GM21786 (cell line): ENCODE data around the gene DUSP22.
"Not testable (repeated sequence)": the region's sequence is repeated elsewhere in the genome, so short reads cannot be mapped to it uniquely, and the experiment has no call there.

Experiments used
- ATAC-seq: cut with Tn5 transposase; IDR thresholded peaks from one replicate; pipeline ENCODE4 v1.9.1; 2021; ENCODE audit not compliant: unreplicated experiment

DUSP22 gene

GRCh38 chr6:362231-362923 is 70.1 kb downstream of the DUSP22 start:
- ATAC-seq: no peak

DNA sequence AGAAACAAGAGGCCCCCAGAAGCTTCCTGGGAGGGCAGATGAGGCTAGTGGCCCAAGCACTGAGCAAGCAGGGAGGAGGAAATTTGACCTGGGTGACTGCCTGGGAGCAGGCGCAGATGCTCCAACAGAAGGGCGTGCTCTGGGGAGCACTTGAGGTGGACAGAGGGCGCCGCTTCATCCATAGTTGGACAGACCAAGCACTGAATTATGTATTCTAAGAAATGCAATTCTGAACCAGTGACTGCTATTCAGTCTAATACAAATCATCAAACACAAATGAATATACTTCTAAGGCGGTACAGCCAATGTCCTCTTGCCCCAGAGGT is 70.6 kb downstream of the DUSP22 start:
- ATAC-seq: no peak

- no peak for ATAC-seq
Observed at GRCh38 chr6:363291-363690, 71.0 kb downstream of the DUSP22 start.

DNA sequence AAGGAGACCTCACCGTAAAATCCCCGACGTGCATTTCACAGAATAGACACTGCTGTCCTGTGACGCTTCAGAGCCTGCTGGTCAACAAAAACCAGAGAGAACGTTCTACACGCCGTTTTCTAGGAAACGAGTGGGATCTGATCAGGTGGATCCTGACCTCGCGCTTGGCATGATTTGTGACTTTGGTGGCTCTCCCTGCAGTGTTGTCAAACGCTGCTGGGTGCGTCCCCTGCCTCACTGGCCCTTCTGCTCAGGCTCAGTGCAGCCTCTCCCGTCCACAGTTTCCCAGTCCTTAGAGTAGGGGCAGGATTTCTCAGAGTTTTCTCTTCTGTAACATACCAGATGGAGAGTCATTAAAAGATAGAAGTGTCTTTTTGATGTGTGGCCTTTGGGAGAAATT is 71.6 kb downstream of the DUSP22 start:
- no peak for ATAC-seq

DNA sequence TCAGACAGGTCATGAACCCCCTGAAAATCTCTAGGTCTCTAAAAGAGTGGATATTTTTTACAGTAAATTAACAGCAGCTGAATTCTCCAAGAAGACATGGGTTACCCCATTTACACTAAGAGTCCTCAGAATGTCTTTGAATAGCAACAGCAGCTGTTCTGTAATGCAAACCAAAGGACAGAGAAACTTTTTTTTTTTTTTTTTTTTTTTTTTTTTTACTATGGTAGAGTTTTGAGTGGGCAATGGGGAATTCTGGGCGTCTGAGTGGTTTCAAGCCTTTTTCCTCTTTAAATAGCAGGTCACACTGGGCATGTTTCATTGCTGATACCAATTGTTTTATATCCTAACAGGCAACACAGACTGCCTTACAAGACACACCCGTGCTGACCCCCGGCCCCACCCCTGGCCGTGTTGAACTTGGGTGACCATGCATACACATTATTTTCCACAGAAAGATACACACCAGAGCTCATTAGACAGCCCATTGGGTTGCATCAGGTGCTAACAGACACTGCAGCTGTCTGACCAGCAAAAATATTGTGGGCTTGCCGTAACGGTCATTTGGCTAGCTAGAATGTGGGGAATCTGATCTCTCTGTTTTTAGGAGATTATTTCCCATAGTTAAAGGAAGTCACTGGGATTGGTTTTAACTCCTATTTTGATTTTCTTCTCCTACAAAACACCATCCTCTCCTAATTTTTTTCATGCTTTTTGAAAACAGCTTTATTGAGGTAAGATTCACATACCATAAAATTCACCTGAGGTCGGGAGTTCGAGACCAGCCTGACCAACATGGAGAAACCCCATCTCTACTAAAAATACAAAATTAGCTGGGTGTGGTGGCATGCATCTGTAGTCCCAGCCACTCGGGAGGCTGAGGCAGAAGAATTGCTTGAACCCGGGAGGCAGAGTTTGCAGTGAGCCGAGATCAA is 72.6 kb downstream of the DUSP22 start:
- ATAC-seq: peak; percentile 68

- no peak for ATAC-seq
Observed at GRCh38 chr6:365835-366234, 73.5 kb downstream of the DUSP22 start.

GRCh38 chr6:366389-367297 is 74.4 kb downstream of the DUSP22 start:
- ATAC-seq: no peak

DNA sequence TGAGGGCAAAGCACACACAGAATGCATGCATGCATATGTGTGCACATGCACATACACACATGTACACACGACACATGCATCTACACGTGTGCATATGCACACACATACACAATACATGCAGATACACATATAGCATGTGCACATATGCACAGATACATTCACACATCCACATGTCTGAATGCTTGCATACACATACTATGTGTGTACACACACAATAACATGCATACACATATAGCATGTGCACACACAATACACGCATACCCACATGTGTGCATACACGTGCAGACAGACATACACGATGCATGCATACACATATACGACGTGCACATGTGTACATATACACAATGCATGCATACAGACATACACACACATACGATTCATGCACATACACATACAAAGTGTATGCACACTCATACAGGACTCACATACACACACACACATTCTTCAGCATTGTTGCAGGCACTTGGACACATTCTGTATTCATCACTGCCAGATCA is 75.1 kb downstream of the DUSP22 start:
- no peak for ATAC-seq

- ATAC-seq: no peak
Observed at GRCh38 chr6:367891-368630, 75.8 kb downstream of the DUSP22 start.

DNA sequence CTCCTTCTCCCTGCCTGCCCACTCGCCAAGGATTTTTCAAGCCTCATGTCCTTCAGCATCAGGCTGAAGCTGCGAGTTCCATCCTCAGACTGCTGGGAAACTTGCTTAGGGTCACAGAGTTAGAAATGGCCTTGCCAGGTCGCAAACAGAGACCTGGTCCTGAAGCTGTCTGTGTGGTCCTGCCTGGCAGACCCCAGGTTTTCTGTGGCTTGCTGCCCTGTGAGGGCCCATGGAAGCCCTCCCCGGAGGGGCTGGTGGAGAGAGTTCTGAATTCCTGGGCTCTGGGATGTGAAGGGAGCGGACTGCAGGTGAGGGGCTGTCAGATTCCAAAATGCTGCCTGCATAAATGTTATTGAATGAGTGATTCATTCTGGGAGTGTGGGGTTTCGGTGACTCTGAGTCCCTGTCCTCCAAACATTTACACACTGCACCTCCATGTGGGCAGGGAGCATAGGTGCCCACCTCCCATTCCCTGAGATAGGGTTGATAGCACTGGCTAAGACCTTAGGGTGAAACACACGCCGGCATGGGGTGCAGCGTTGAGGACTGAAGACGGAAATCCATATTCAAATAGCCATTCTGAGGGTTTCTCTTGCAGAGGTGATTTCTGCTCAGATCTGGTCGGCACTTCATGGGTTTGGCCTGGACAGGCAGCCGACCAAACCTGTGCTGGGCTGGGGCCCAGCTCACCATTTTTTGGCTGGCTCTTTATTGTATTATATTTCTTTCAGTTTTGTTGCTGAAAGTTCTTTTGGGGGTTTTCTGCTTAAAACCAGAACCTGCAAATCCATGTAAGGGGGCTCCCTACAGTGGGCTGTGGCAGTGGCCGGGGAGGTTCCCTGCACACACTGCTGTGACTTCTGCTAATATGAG is 77.5 kb downstream of the DUSP22 start:
- no peak for ATAC-seq

- no peak for ATAC-seq
Observed at GRCh38 chr6:370555-370954, 78.3 kb downstream of the DUSP22 start.

GRCh38 chr6:371851-372250 is 79.6 kb downstream of the DUSP22 start:
- ATAC-seq: not testable (repeated sequence)

- no peak for ATAC-seq
Observed at GRCh38 chr6:372336-372911, 80.1 kb downstream of the DUSP22 start.

DNA sequence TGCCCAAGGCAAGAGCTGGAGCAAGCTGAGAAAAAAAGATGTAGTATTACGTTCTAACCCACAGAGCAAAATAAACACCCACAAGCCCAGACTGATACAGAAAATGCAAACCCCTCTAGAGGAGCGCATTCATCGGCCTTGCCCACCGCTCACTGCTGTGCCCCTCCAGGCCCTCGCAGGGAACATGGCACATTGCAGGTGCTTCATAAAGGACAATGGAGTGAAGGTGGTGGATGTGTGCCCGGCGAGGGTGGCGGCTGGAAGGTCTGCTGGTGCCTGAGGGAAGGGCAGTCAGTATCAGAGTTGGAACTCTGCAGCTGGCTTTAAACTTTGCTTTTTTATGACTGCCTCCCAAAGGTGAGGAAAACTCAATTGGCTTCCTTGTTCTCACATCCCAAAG is 80.7 kb downstream of the DUSP22 start:
- no peak for ATAC-seq

DNA sequence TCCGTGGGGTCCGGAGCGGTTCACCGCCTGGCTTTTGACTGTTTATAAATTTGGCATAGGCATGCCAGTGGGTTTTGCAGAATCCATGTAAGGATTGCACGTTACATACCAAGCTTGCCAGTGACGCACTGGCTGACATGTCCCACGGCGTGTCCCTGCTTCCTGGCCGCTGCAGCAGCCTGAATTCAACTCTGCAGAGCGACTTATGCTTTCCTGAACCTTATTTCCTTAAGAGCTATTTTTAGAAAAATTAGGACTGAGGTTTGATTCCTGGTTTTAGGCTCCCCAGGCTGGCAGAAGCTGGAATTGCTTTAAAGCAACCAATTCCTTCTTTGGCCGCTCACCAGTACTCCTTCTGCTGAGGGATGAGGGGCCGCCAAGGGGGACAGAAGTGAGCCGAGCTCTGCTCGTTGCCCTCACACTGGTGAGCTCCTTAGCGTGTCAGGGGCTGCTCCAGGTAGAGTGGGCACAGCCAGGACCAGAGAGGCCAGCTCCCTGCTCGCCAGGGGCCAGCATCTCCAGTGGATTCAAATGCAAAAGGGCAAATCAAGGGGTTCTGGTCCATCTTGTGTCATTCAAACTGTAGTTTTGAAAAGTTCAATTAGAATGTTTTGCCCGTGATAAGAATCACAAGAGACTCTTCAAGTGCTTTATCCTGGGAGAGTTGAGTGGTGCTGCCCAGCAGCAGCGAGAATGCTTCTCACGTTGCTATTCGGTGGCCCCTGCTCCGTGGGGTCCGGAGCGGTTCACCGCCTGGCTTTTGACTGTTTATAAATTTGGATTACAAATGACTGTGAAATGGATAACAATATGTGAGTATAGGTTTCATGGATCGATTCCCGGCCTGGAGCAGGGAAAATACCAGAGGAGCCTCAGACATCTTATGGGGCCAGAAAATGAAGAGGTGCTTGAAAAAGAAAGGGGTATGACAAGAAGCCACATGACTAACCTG is 81.8 kb downstream of the DUSP22 start:
- no peak for ATAC-seq

GRCh38 chr6:374956-375355 is 82.7 kb downstream of the DUSP22 start:
- ATAC-seq: no peak

DNA sequence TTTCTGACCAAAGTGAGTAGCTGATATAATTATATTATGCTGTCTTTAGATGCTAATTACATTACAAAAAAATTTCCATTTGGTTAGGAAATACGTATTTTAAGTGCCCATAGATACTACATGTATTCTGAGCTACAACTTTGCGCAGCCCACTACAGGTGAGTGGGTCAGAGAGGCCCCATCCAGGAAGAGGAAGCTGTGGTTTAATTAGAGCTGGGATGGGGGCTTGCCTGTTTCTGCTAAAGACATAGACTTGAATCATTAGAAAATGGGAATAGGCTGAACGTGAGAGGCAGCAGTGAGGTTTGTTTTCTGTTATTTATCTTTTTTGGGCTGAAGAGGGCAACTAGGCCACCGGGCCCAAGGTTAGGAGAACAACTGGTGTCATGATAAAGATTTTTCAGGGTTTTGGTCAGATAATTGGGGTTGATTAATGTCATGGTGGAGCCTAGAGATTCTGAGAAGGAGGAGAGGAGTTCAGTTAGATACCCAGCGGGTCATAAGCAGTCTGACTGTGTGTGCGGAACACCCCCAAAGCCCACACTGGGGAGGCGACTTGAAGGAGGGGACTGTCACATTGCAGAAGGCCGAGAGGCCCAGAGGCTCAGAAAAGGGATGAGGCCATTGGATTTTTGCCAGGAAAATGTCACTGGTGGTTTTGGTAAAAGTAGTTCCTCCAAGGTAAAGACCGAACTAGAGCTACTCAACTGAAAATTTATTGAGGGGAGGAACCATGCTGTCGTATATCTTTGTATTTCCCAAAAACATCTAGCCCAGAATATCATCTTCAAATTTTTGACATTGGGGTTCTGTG is 84.7 kb downstream of the DUSP22 start:
- ATAC-seq: no peak
